GM19043 (cell line): ENCODE data around the gene C3orf18.

Experiments used
- ATAC-seq: cut with Tn5 transposase; IDR thresholded peaks from one replicate; pipeline ENCODE4 v1.9.1; 2021; ENCODE audit warnings: low read depth; ENCODE audit not compliant: unreplicated experiment

Gene C3orf18

GRCh38 chr3:50581459-50581842, 13.9 kb upstream of the C3orf18 start:
- no peak for ATAC-seq

DNA sequence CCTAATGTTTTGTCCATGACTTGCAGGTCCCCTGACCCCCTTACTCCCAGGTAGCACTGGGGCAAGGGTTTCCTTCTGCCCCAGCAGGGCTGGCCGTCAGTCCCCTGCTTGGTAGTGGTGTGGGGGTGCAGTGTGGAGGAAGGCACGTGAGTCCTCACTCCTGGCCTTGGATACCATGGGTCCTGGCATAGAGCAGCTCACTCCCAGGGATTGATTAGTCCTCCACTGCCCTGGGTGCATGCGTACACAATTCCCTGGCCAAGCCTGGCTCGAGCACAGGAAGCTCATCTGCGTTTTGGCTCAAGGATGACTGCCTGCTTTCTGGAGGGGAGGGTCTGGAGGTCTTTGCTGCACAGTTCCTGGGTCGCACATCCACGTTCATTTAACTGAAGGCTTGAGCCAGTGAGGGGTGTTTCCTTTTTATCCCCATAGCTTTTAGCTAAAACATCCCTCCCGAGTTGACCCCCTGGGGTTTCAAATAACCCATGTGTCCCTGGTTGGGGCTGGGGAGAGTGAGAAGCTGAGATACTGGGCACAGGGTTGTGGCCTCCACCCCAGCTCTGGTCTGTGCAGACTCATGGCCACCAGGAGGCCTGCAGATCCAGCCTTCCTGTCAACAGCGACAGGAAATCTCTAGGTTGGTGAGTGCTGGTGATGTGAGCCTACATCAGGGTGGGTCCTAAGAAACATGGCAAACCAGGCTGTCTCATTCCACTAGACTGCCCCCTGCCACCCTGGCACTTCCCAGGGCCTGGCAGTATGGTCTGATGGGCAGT, 13.3 kb upstream of the C3orf18 start:
- no peak for ATAC-seq

DNA sequence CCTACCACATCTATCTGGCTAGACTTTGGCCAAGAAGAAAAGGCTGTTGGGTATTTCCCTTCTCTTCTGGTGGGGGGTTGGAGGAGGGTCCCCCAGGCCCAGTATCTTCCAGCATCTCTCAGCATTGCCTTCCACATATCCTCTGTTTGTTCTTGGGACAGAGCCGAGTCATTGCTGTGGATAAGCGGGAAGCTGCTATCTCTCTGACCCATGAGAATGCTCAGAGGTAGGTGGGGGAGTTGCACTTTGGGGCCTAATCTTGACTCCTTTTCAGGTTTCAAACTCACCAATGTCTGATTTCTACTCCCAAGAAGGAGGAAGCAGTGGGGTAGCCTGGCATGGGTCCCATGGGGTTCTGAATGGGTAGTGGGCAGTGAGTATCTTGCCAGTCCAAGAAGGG, 9.8 kb upstream of the C3orf18 start:
- ATAC-seq: no peak

DNA sequence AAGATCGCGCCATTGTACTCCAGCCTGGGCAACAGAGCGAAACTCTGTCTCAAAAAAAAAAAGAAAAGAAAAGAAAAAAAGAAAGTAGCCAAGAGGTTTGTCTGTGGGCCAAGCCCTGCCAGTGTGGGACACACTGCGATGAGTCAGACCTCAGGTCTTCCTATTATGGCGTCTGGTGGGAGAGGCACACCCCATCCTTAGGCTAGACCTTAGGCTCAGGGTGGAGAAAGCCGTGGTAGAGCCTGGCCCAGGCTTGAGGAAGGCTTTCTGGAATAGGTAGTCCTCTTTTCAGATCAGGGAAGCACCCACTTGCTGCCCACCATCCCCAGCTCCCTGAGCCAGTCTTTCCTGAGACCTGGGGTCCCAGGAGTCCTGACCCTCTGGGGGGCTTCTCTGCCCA, 7.8 kb upstream of the C3orf18 start:
- no peak for ATAC-seq

- no peak for ATAC-seq
Observed at GRCh38 chr3:50574444-50574831, 6.9 kb upstream of the C3orf18 start.

DNA sequence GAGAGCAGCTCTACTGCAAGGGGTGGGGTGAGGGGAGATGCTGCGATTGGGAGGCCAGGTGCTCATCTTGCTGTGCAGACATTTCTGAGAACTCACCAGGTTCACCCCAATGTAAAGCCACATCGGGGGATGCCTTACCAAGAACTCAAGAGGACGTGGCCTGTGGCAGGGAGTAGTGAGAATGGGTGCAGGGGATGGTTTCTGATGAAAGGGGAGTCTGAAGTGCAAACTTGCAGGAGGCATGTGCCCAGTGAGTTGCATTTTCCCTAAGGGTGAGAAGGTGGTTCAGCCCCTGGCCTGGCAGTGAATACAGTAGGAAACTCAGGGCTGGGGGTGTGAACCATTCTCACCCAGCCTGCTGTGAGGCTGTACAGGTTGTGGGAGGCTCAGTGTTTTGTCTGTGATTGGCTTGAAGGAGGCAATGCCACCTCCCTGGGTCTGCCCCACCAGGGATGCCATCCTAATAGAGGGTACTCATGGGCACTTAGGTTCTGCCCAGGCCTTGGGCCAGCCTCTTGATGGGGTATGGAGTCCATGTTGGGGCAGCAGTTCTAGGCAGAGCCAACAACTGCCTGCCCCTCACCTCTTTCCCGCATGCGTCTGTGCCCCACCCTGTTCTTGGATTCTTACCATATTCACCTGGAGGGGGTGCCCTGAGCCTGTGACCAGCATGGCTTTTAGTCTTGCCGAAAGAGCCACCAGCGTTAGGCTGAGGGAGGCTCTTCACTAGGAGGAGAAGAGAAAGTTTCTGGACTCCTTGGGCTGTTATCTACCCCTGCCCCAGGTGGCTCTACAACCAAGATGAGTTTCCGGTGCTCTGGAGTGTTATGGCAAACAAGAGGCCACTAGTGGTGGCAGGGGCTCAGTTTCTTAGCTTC, 6.3 kb upstream of the C3orf18 start:
- no peak for ATAC-seq

GRCh38 chr3:50572801-50573371, 5.3 kb upstream of the C3orf18 start:
- ATAC-seq: no peak

GRCh38 chr3:50572158-50572557, 4.6 kb upstream of the C3orf18 start:
- ATAC-seq: peak; percentile 23

DNA sequence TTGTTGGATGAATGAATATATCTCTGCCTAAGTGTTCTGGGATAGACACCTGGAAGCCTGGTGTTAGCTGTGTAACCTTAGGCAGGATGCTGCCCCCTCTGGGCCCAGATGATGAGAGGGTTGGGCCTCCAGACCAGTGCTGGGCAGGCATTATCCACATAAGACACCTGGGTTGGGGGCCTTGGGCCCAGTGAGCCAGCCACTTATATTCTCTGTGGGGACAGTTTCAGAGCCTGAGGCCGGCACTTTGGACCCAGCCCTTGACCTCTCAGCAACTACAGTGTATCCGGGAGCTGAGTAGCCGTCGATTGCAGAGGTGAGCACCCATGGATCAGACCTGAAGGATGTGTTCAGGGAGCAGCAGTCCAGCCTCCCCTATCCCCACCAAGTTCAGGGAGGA, 3.9 kb upstream of the C3orf18 start:
- ATAC-seq: no peak

DNA sequence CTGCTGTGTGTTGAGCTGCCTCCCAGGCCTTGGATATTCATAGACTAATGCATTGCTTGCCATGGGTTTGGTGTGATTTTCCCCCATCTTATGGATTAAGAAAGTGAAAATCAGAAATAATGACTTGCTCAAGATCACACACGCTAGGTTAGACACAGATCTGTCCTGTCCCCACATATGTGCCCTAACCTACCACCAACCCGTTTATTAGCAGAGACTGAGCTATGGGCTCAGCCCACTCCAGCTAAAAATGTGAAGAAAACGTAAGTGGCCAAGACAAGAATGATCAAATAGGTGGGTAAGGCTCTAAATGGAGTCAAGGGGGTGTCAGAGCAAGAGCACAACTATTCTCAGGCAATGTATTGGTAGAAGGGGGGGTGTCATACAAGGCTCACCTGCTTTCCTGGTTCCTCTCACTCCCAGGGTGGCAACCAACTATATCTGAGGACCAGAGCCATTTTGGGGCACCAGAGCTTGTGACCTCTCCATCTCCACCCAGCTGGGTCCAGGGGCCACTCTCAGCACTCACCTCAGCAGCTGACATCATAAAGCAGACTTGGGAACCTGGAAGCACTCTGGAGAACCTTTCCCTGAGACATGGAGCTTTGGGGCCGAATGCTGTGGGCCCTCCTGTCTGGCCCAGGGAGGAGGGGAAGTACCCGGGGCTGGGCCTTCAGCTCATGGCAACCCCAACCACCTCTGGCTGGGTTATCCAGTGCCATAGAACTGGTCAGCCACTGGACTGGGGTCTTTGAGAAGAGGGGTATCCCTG, 3.1 kb upstream of the C3orf18 start:
- no peak for ATAC-seq

DNA sequence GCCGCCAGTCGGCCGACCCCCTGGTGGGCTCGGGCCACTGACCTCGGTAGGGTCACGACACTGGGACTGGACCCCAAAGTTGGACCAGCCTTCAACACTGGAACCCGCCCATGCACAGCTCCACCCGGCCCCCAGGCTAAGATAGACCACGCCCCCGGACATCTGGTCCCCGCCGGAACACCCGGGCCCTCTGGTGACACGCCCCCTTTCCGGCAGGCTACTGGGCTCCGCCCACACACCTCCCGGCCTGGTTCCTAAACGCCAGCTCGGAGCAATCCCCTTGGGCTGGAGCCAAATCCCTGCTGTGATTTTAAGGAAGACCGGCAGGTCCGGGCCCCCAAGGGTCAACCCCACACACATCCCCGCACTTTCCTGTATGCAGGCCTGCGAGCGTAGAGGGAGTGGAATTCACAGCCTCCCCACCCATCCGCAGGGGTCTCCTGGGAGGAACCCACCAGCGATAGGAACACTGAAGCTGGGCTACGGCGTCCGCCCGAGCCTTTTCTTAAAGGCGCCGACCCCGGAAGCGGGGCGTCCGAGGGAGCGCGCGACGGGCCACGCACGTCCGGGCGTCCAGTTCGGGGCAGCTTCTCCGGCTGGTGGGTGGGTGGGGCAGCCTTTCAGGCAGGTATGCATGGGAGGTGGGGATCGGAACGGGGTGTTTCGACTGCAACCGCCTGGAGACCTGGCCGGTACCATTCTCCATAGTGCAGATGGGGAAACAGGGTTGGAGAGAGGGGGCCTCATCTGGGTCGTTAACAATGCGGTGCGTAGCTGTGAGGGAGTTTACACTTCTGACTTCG, 1.6 kb upstream of the C3orf18 start, which contains the start of gene HEMK1:
TSS of gene HEMK1 (plus strand) at position 576 of the 803 bp plus-strand sequence. CDS start 1,583 bp downstream, outside the sequence.
- ATAC-seq: peak; percentile 61

- no peak for ATAC-seq
Observed at GRCh38 chr3:50567011-50567385, 549 bp downstream of the C3orf18 start.

- no peak for ATAC-seq
Observed at GRCh38 chr3:50564321-50564720, 3.2 kb downstream of the C3orf18 start.

GRCh38 chr3:50563867-50564266, 3.7 kb downstream of the C3orf18 start:
- ATAC-seq: no peak

- no peak for ATAC-seq
Observed at GRCh38 chr3:50562861-50563260, 4.7 kb downstream of the C3orf18 start.

DNA sequence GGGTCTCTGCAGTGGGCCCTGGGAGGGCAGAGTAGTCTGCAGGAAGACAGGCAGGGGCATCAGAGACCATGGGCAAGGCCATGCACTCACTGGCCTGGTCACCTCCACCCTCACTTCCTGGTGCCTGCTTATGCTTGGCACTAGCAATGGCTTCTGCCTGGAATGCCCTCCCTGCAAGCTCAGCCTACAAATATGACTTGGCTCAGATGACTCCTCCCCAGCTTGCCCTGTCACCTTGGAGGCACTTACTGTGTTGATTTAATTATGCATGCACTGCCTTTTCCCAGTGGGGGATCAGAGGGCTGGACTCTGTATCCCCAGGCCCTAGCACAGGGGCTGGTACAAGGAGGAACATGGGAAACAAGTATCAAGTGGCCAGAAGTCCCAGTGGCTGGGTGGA, 7.8 kb downstream of the C3orf18 start:
- ATAC-seq: no peak

DNA sequence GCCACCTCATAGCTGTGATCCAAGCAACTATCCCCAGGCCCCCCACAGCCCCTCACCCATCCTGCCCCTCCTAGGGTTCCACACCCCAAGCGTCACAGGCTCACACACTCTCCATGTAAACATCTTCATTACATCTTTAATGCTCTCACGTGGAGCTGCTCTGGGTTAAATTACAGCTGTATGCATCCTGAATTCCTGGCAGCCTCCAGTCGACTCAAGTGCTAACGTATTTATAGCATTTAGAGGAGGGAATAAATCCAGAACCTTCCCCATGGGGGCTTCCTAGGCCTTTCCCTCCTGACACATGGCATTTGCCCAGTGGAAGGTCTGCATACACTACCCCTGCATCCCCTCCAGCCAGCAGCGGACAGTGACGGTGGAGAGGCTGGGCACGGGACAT, 9.6 kb downstream of the C3orf18 start:
- ATAC-seq: no peak

DNA sequence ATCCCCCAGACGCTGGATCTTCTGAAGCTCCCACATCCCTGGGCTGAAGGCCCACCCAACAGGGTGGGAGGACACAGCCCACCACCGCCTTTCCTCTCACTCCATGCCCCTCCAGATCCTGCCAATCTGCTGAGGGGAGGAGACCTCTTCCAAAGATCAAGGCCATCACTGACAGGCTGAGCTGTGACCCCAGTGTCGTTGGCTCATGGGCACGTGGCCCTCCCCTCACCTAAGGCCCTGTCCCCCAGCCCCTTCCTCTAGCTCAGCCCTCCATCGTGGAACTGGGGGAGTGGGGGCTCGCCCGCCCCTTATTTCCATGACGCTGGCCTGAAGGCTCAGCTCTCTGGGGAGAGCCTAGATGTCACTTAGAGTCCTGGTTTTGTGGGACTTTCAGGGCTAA, 10.4 kb downstream of the C3orf18 start:
- no peak for ATAC-seq

- no peak for ATAC-seq
Observed at GRCh38 chr3:50554553-50554952, 13.0 kb downstream of the C3orf18 start.

DNA sequence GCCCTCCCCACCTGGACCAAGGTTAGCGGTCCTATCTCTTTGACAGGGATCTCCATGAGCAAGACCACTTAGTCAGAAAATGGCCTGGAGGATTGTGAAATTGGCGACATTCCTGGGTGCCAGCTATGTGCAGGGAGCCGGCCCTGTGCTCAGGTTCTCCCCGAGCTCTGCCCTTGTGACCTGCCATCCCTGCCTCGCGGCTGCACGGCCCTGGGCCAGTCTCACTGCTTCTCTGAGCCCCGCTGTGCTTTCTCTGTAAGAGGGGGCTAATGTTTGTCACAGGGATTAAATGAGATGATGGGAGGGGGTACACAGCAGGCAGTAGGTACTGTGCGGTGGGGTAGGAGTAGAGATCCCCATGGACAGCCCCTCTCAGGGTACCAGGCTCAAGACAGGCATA, 14.9 kb downstream of the C3orf18 start:
- ATAC-seq: no peak
